Neutrophil (primary cell): Measurements from ENCODE around the gene TMEM132C.
"Not testable (repeated sequence)": the region's sequence is repeated elsewhere in the genome, so short reads cannot be mapped to it uniquely, and the experiment has no call there.

Source experiments
- H3K27ac ChIP-seq: fragments of 200-600 bp; sonication (generic); 2 replicates; pipeline ENCODE4 v1.5.1; 2016; ENCODE audit warnings: mild to moderate bottlenecking, moderate library complexity
- H3K27me3 ChIP-seq: fragments of 200-600 bp; sonication (generic); 2 replicates; pipeline ENCODE4 v1.6.0; 2016; ENCODE audit warnings: mild to moderate bottlenecking
- H3K36me3 ChIP-seq: fragments of 200-600 bp; sonication (generic); 2 replicates; pipeline ENCODE4 v1.5.1; 2017
- H3K4me1 ChIP-seq, 2 experiments: fragments of 200-600 bp in 1 of 2; sonication (generic) in 1 of 2; 1 replicate in 1 of 2; 2 replicates in 1 of 2; pipeline versions ENCODE4 v1.5.1 to v1.6.1; 2013 to 2016; ENCODE audit warnings: low read depth in 1 of 2, low read length in 1 of 2, mild to moderate bottlenecking in 1 of 2, moderate library complexity in 1 of 2; ENCODE audit not compliant: control insufficient read depth in 1 of 2, insufficient read depth in 1 of 2
- H3K4me3 ChIP-seq, 2 experiments: fragments of 200-600 bp in 1 of 2; sonication (generic) in 1 of 2; 1 replicate in 1 of 2; 2 replicates in 1 of 2; pipeline ENCODE4 v1.5.1; 2013 to 2016; ENCODE audit warnings: low read depth in 1 of 2, low read length in 1 of 2, mild to moderate bottlenecking in 1 of 2, moderate library complexity in 1 of 2
- H3K9me3 ChIP-seq: fragments of 200-600 bp; sonication (generic); 2 replicates; pipeline ENCODE4 v1.5.1; 2016
- CTCF ChIP-seq: fragments of 200-600 bp; sonication (generic); IDR thresholded peaks from 2 replicates; pipeline ENCODE4 v1.5.1; 2016; ENCODE audit warnings: antibody characterized with exemption

The TMEM132C gene

GRCh38 chr12:128240745-128241144 is 26.2 kb upstream of the TMEM132C start:
- Histone ChIP-seq H3K27ac (no peak overlapping the region), H3K27me3 (no peaks in the 10 kb centered on the region), H3K36me3 (no peaks in the 10 kb centered on the region), H3K4me1 (no peaks in the 10 kb centered on the region), H3K4me3 (no peak overlapping the region), H3K9me3 (no peaks in the 10 kb centered on the region)
- TF ChIP-seq CTCF, result no peak

- no peak overlapping the region for H3K4me3 ChIP-seq
- H3K4me1 ChIP-seq, result no peaks in the 10 kb centered on the region
- no peak for TF ChIP-seq CTCF
These were observed 21.8 kb upstream of the TMEM132C start for GRCh38 chr12:128245121-128245520.

GRCh38 chr12:128245905-128246304 is 21.1 kb upstream of the TMEM132C start:
- H3K27ac ChIP-seq, result no peak overlapping the region
- TF ChIP-seq CTCF, result no peak
- H3K36me3 ChIP-seq, result no peaks in the 10 kb centered on the region
- no peaks in the 10 kb centered on the region for H3K4me1 ChIP-seq
- H3K4me3 ChIP-seq, result no peak overlapping the region
- no peaks in the 10 kb centered on the region for H3K27me3 ChIP-seq
- no peaks in the 10 kb centered on the region for H3K9me3 ChIP-seq

More at GRCh38 chr12:128245121-128245520, 21.8 kb upstream of the TMEM132C start:
- H3K27ac ChIP-seq, result no peak overlapping the region
- H3K36me3 ChIP-seq, result no peaks in the 10 kb centered on the region
- no peaks in the 10 kb centered on the region for H3K27me3 ChIP-seq
- H3K9me3 ChIP-seq, result no peaks in the 10 kb centered on the region

GRCh38 chr12:128250096-128250495 is 16.9 kb upstream of the TMEM132C start:
- no peaks in the 10 kb centered on the region for H3K9me3 ChIP-seq
- TF ChIP-seq CTCF, result no peak
- H3K4me3 ChIP-seq, result no peak overlapping the region
- H3K27ac ChIP-seq, result no peak overlapping the region
- H3K27me3 ChIP-seq, result no peaks in the 10 kb centered on the region
- no peaks in the 10 kb centered on the region for H3K36me3 ChIP-seq
- no peaks in the 10 kb centered on the region for H3K4me1 ChIP-seq

GRCh38 chr12:128253829-128254228 is 13.1 kb upstream of the TMEM132C start:
- H3K9me3 ChIP-seq, H3K27me3 ChIP-seq, H3K4me1 ChIP-seq, H3K36me3 ChIP-seq, H3K4me3 ChIP-seq, H3K27ac ChIP-seq: not testable (repeated sequence)

GRCh38 chr12:128258866-128259555 is 8.0 kb upstream of the TMEM132C start:
- Histone ChIP-seq H3K4me1 (no peaks in the 10 kb centered on the region), H3K27ac (no peak overlapping the region), H3K4me3 (no peak overlapping the region), H3K27me3 (no peaks in the 10 kb centered on the region), H3K36me3 (no peaks in the 10 kb centered on the region), H3K9me3 (no peaks in the 10 kb centered on the region)
- no peak for TF ChIP-seq CTCF
